Gastrocnemius medialis (tissue), 4 donors: ENCODE measurements around the gene BANP. TPM values are rescaled to one million over a fixed set of nuclear protein-coding genes. Genes with fewer than 3 reads are reported as not detected.

Source experiments
- ATAC-seq, 2 donors: fragments of 150-250 bp; one replicate each; pipeline ENCODE4 v1.9.1; 2016
- DNase-seq, 2 donors: peaks; one replicate each; pipeline ENCODE4 v3.0.0-alpha.2; 2019
- H3K27ac ChIP-seq, 4 donors: fragments of 200-600 bp; sonication (generic); 1 replicate in 1 of 4; 2 replicates in 3 of 4; pipeline ENCODE4 v1.5.1; 2016 to 2018; ENCODE audit warnings: mild to moderate bottlenecking in 2 of 4, moderate library complexity in 1 of 4
- H3K27me3 ChIP-seq, 3 donors: fragments of 200-600 bp; sonication (generic) in 2 of 3; 1 replicate in 1 of 3; 2 replicates in 2 of 3; pipeline versions ENCODE4 v1.5.1 to v1.6.0; 2016 to 2019; ENCODE audit warnings: mild to moderate bottlenecking in 1 of 3, moderate library complexity in 1 of 3
- H3K36me3 ChIP-seq, 2 donors: fragments of 200-600 bp; sonication (generic) in 1 of 2; one replicate each; pipeline ENCODE4 v1.5.1; 2017 to 2018
- H3K4me1 ChIP-seq, 2 donors: fragments of 200-600 bp; sonication (generic) in 1 of 2; one replicate each; pipeline ENCODE4 v1.5.1; 2016 to 2017; ENCODE audit warnings: mild to moderate bottlenecking in 2 of 2
- H3K4me3 ChIP-seq, 4 donors: fragments of 200-600 bp; sonication (generic) in 3 of 4; 1 replicate in 1 of 4; 2 replicates in 3 of 4; pipeline ENCODE4 v1.5.1; 2016 to 2019; ENCODE audit warnings: mild to moderate bottlenecking in 2 of 4
- H3K9me3 ChIP-seq, 3 donors: fragments of 200-600 bp; sonication (generic) in 2 of 3; 1 replicate in 1 of 3; 2 replicates in 2 of 3; pipeline ENCODE4 v1.5.1; 2016 to 2019
- POLR2A ChIP-seq, 2 donors: fragments of 450-650 bp; IDR thresholded peaks; one replicate each; pipeline ENCODE4 v1.6.1; 2017; ENCODE audit warnings: antibody characterized with exemption in 2 of 2, mild to moderate bottlenecking in 2 of 2, moderate library complexity in 2 of 2
- in situ Hi-C, 4 donors: fragments of 200-750 bp; cut with MboI; loops; one replicate each; pipeline versions ENCODE4 v1.15.0 to v1.8.0; 2017; ENCODE audit warnings: low sequenced_read_pairs in 4 of 4
- intact Hi-C: fragments of 100-400 bp; cut with DNase I; formaldehyde crosslinking; loops from one replicate; pipeline ENCODE4 v1.15.1; 2023; ENCODE audit warnings: low total_unique reads
- total RNA-seq, 4 donors: library from RNA; depleted of rRNA; stranded (reverse); fragments of >200 nt; gene quantifications; one replicate each; pipeline versions ENCODE4 v1.1.0 to v1.2.3, GENCODE V29; 2016
- TF ChIP-seq, protein P1 (sequence below), 5 experiments: fragments of 450-650 bp in 3 of 5; fragments of 200-600 bp in 2 of 5; sonication (generic) in 2 of 5; IDR thresholded peaks in 4 of 5; conservative IDR thresholded peaks in 1 of 5; 1 replicate in 4 of 5; 2 replicates in 1 of 5; pipeline ENCODE4 v1.5.1; 2016 to 2019; ENCODE audit warnings: antibody characterized with exemption in 5 of 5, mild to moderate bottlenecking in 3 of 5, moderate library complexity in 3 of 5

The BANP gene
- total RNA-seq, 4 donors from 2014 or later, result 7.0 to 20.6 (median 16.1) TPM

DNA sequence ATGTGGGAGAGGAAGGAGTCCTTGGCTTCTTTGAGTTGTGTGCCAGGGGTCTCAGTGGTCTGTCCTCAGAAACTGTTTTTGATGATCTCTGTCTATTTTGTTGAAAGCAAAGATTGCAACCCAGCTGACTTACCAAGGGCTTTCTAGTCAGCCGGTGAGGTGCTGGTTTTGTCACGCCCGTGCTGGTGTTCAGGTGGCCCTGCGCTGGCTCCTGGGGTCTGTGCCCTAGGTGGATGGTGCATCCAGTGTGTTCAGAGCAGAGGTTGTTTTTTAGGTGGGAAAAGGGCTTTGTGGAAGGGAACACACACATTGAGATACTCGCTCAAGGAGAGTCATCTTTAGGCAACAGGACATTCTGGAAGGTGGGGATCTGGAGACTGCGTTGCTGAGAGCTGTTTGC, 51.0 kb downstream of the BANP start:
- peaks cover 0 to 5% of the 10 kb centered on the region in 2 donors for H3K4me1 ChIP-seq
- TF ChIP-seq, protein P1, sequence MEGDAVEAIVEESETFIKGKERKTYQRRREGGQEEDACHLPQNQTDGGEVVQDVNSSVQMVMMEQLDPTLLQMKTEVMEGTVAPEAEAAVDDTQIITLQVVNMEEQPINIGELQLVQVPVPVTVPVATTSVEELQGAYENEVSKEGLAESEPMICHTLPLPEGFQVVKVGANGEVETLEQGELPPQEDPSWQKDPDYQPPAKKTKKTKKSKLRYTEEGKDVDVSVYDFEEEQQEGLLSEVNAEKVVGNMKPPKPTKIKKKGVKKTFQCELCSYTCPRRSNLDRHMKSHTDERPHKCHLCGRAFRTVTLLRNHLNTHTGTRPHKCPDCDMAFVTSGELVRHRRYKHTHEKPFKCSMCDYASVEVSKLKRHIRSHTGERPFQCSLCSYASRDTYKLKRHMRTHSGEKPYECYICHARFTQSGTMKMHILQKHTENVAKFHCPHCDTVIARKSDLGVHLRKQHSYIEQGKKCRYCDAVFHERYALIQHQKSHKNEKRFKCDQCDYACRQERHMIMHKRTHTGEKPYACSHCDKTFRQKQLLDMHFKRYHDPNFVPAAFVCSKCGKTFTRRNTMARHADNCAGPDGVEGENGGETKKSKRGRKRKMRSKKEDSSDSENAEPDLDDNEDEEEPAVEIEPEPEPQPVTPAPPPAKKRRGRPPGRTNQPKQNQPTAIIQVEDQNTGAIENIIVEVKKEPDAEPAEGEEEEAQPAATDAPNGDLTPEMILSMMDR (IDR thresholded peaks at IDR 0.05 in 4 of 5, conservative IDR thresholded peaks at IDR 0.05 in 1 of 5), result no peak
- no peak for TF ChIP-seq POLR2A (IDR thresholded peaks at IDR 0.05)
- ATAC-seq, result no peak
- no peak overlapping the region for H3K27ac ChIP-seq
- H3K27me3 ChIP-seq, result no peaks in the 10 kb centered on the region
- intact Hi-C loops, result no loop called here
- in situ Hi-C loops, result no loop called here
- no peak overlapping the region for H3K4me3 ChIP-seq
- no peaks in the 10 kb centered on the region for H3K9me3 ChIP-seq
- DNase-seq, result no peak
- no peaks in the 10 kb centered on the region for H3K36me3 ChIP-seq

DNA sequence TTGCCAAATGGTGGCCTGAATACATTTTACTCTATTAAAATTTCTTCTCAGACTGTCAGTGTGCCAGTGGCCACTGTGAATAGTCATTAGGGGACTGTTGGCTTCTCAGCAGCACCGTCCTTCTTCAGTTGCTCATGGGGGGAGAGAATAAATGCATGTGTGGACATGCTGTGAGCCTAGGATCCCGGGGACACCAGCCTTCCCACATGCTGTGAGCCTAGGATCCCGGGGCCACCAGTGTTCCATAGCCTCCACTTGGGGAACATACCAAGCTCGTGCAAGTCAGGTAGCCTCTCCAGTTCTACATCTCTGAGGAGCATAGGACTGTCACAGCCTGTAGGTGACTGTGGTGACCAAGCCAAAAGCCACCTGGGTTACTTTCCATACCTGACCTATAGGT, 51.5 kb downstream of the BANP start:
- TF ChIP-seq POLR2A (IDR thresholded peaks at IDR 0.05), result no peak
- TF ChIP-seq, protein P1 (IDR thresholded peaks at IDR 0.05 in 4 of 5, conservative IDR thresholded peaks at IDR 0.05 in 1 of 5), result no peak
- intact Hi-C loops, result no loop called here
- in situ Hi-C loops, result no loop called here
- H3K4me3 ChIP-seq, result no peak overlapping the region
- H3K4me1 ChIP-seq, result peaks cover 0 to 5% of the 10 kb centered on the region in 2 donors
- ATAC-seq, result no peak
- H3K9me3 ChIP-seq, result no peaks in the 10 kb centered on the region
- H3K27me3 ChIP-seq, result no peaks in the 10 kb centered on the region
- H3K27ac ChIP-seq, result no peak overlapping the region
- no peak for DNase-seq
- H3K36me3 ChIP-seq, result no peaks in the 10 kb centered on the region

DNA sequence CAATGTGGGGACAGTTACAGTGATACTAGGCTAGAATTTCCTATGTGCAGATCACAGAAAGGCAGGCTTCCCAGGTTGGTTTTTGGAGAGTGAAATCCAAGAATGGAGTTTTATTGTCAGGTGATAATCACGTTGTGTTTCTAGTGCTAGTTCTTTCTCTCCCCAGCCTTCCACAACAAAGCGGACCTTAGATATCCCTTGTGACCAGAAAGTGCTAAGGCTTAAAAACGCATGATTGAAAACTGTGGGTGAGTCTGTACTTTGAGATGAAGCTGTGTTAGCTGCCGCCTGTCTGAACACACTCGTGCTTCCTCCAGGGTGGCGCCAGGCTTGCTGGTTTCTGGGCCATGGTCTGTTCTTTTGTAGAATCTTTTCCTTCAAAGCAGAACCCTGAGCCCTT, 52.1 kb downstream of the BANP start:
- H3K27me3 ChIP-seq, result no peaks in the 10 kb centered on the region
- in situ Hi-C loops (no loop called here), intact Hi-C loops (no loop called here)
- no peak overlapping the region for H3K4me3 ChIP-seq
- H3K9me3 ChIP-seq, result no peaks in the 10 kb centered on the region
- DNase-seq (no peak), ATAC-seq (no peak)
- no peak for TF ChIP-seq POLR2A (IDR thresholded peaks at IDR 0.05)
- TF ChIP-seq, protein P1 (IDR thresholded peaks at IDR 0.05 in 4 of 5, conservative IDR thresholded peaks at IDR 0.05 in 1 of 5), result no peak
- H3K36me3 ChIP-seq, result peaks cover 0 to 5% of the 10 kb centered on the region in 2 donors
- H3K27ac ChIP-seq, result no peak overlapping the region
- peaks cover 0 to 5% of the 10 kb centered on the region in 2 donors for H3K4me1 ChIP-seq

DNA sequence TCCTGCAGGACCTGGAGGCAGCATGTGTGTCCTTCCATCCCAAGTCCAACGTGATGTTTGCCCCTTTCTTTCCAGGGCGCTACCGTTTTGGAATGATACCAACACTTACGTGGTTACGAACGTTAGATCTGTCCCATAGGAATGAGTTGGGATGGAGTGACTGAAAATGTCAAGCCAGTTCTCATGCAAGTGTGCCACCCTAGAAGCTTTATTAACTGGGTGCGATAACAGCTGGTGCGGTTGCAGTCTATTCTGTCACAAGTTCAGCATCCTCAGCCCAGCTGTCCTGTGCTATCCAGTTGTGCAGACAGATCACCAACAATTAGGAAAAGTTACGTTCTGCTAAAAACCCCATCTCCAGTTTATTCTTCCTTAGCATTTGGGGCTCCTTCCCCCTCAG, 52.5 kb downstream of the BANP start:
- Histone ChIP-seq H3K27me3 (no peaks in the 10 kb centered on the region), H3K4me1 (peaks cover 0 to 5% of the 10 kb centered on the region in 2 donors), H3K36me3 (peaks cover 0 to 8% of the 10 kb centered on the region in 2 donors), H3K27ac (no peak overlapping the region), H3K9me3 (no peaks in the 10 kb centered on the region), H3K4me3 (no peak overlapping the region)
- no peak for DNase-seq
- intact Hi-C loops (no loop called here), in situ Hi-C loops (no loop called here)
- ATAC-seq, result no peak
- TF ChIP-seq, protein P1 (IDR thresholded peaks at IDR 0.05 in 4 of 5, conservative IDR thresholded peaks at IDR 0.05 in 1 of 5), result no peak
- no peak for TF ChIP-seq POLR2A (IDR thresholded peaks at IDR 0.05)

DNA sequence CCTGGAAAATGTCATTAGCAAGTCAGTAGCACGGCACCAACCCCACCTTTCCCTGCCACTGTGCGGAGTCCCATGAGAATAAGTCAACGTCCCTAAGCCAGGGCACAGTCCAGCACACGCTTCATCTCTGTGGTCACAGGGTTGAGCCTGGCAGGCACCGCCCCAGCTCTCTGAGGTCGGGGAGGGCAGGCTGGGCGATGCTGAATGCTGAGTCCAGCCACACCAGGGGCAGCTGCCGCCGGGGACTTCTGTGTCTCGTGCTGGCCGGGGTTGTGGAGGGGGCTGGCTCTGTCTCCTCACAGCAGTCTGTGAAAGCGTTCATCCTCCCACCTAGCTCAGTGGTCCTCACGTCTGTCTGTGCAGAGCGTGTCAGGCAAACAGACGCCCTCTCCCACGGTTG, 53.2 kb downstream of the BANP start:
- no peak for DNase-seq
- Histone ChIP-seq H3K9me3 (no peaks in the 10 kb centered on the region), H3K4me3 (no peak overlapping the region), H3K4me1 (peaks cover 0 to 5% of the 10 kb centered on the region in 2 donors), H3K36me3 (peaks cover 0 to 8% of the 10 kb centered on the region in 2 donors), H3K27me3 (no peaks in the 10 kb centered on the region), H3K27ac (no peak overlapping the region)
- ATAC-seq, result no peak
- in situ Hi-C loops (no loop called here), intact Hi-C loops (no loop called here)
- TF ChIP-seq, protein P1 (IDR thresholded peaks at IDR 0.05 in 4 of 5, conservative IDR thresholded peaks at IDR 0.05 in 1 of 5), result no peak
- TF ChIP-seq POLR2A (IDR thresholded peaks at IDR 0.05), result no peak
